Esophagus squamous epithelium (tissue), 5 donors: ENCODE results near the gene PVALEF. TPM values are rescaled to one million over a fixed set of nuclear protein-coding genes. Genes with fewer than 3 reads are reported as not detected.

Experiments
- DNase-seq: peaks from one replicate; lab custom pipeline; 2025; lab: John Stamatoyannopoulos, UW
- H3K27ac ChIP-seq, 4 donors: fragments of 200-600 bp; sonication (generic); one replicate each; pipeline ENCODE4 v1.5.1; 2016 to 2019; ENCODE audit warnings: mild to moderate bottlenecking in 1 of 4
- H3K27me3 ChIP-seq, 4 donors: fragments of 200-600 bp; sonication (generic); 1 replicate in 3 of 4; 2 replicates in 1 of 4; pipeline versions ENCODE4 v1.5.1 to v1.6.0; 2017 to 2021; ENCODE audit warnings: antibody characterized with exemption in 1 of 4
- H3K36me3 ChIP-seq, 3 donors: fragments of 200-600 bp; sonication (generic); one replicate each; pipeline ENCODE4 v1.5.1; 2016 to 2019
- H3K4me1 ChIP-seq, 3 donors: fragments of 200-600 bp; sonication (generic); one replicate each; pipeline ENCODE4 v1.5.1; 2017 to 2019
- H3K4me3 ChIP-seq, 4 donors: fragments of 200-600 bp; sonication (generic); 1 replicate in 3 of 4; 2 replicates in 1 of 4; pipeline ENCODE4 v1.5.1; 2016 to 2019; ENCODE audit warnings: mild to moderate bottlenecking in 2 of 4, moderate library complexity in 1 of 4
- H3K9me3 ChIP-seq, 3 donors: fragments of 200-600 bp; sonication (generic); one replicate each; pipeline ENCODE4 v1.5.1; 2016 to 2019
- POLR2A ChIP-seq, 4 donors: fragments of 450-650 bp; IDR thresholded peaks; one replicate each; pipeline ENCODE4 v1.6.1; 2017; ENCODE audit warnings: antibody characterized with exemption in 4 of 4, mild to moderate bottlenecking in 4 of 4, moderate library complexity in 3 of 4
- WGBS, 2 donors: methylation state at CpG; one replicate each; pipeline ENCODE4 v1.1.5; 2018; 5-methylcytosine and 5-hydroxymethylcytosine counted together
- intact Hi-C: fragments of 100-400 bp; cut with DNase I; formaldehyde crosslinking; loops from one replicate; pipeline ENCODE4 v1.15.0; 2022
- total RNA-seq, 4 donors: library from RNA; depleted of rRNA; stranded (reverse); fragments of >200 nt; gene quantifications; one replicate each; pipeline ENCODE4 v1.1.0, GENCODE V29; 2016
- TF ChIP-seq, protein P1 (sequence below), 6 experiments: fragments of 450-650 bp in 4 of 6; fragments of 200-600 bp in 2 of 6; sonication (generic) in 2 of 6; IDR thresholded peaks; one replicate each; pipeline ENCODE4 v1.5.1; 2016 to 2019; ENCODE audit warnings: antibody characterized with exemption in 6 of 6, mild to moderate bottlenecking in 4 of 6, moderate library complexity in 4 of 6
- donor health status: DM: yes; HTN: yes; CAD: no.

Gene PVALEF
- total RNA-seq, 4 donors from 2014 or later = not detected

DNA sequence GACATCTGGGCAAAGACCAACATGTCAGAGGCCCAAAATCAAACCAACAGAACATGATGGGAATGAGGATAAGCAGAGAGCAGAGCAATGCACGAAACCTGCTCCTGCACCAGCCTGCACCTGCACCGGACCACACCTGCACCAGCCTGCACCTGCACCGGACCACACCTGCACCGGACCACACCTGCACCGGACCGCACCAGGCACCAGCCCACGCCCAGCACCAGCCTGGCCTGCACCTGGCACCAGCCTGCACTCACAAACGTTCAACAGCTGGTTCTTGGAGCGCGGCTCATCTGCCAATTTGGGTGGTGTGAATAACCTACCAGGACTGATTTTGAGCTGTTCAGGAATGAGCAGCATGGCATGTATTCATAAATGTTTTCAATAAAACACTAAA, 39.3 kb downstream of the PVALEF start:
- WGBS, 2 donors = 41 to 100% methylated on average over 2 of the region's 10 CpGs
- Histone ChIP-seq H3K9me3 (no peaks in the 10 kb centered on the region), H3K27me3 (no peaks in the 10 kb centered on the region), H3K4me3 (no peak overlapping the region), H3K27ac (no peak overlapping the region), H3K4me1 (peaks cover 0 to 8% (median 0%) of the 10 kb centered on the region in 3 donors), H3K36me3 (peaks cover 0 to 37% (median 0%) of the 10 kb centered on the region in 3 donors)
- DNase-seq = no peak
- intact Hi-C loops = no loop called here
- TF ChIP-seq, protein P1, sequence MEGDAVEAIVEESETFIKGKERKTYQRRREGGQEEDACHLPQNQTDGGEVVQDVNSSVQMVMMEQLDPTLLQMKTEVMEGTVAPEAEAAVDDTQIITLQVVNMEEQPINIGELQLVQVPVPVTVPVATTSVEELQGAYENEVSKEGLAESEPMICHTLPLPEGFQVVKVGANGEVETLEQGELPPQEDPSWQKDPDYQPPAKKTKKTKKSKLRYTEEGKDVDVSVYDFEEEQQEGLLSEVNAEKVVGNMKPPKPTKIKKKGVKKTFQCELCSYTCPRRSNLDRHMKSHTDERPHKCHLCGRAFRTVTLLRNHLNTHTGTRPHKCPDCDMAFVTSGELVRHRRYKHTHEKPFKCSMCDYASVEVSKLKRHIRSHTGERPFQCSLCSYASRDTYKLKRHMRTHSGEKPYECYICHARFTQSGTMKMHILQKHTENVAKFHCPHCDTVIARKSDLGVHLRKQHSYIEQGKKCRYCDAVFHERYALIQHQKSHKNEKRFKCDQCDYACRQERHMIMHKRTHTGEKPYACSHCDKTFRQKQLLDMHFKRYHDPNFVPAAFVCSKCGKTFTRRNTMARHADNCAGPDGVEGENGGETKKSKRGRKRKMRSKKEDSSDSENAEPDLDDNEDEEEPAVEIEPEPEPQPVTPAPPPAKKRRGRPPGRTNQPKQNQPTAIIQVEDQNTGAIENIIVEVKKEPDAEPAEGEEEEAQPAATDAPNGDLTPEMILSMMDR (IDR thresholded peaks at IDR 0.05) = no peak
- TF ChIP-seq POLR2A (IDR thresholded peaks at IDR 0.05) = no peak

DNA sequence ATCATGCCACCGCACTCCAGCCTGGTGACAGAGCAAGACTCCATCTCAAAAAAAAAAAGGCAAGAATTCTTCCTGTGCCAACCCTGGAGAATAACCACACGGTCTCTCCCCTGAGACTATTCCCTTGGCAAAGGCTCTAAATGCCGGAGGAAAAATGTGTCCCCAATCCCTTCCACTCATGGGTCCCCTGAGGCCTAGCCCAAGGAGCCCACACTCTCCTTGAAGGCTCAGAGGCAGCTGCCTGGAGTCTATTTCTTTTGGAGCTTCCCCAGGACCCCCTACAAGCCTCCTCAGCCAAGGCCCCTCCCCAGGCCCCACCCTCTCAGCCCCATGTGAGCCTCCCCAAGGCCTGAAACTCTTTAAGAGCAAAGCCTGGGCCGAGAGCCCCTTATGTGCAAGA, 40.9 kb downstream of the PVALEF start:
- 68 to 79% methylated on average over 3 to 4 of the region's 4 CpGs for WGBS, 2 donors
- peaks cover 0 to 35% (median 0%) of the 10 kb centered on the region in 3 donors for H3K36me3 ChIP-seq
- DNase-seq = no peak
- no peak for TF ChIP-seq POLR2A (IDR thresholded peaks at IDR 0.05)
- TF ChIP-seq, protein P1 (IDR thresholded peaks at IDR 0.05) = no peak
- H3K4me1 ChIP-seq = peaks cover 0 to 2% (median 0%) of the 10 kb centered on the region in 3 donors
- no peaks in the 10 kb centered on the region for H3K9me3 ChIP-seq
- intact Hi-C loops = no loop called here
- H3K27me3 ChIP-seq = no peaks in the 10 kb centered on the region
- no peak overlapping the region for H3K27ac ChIP-seq
- no peak overlapping the region for H3K4me3 ChIP-seq

DNA sequence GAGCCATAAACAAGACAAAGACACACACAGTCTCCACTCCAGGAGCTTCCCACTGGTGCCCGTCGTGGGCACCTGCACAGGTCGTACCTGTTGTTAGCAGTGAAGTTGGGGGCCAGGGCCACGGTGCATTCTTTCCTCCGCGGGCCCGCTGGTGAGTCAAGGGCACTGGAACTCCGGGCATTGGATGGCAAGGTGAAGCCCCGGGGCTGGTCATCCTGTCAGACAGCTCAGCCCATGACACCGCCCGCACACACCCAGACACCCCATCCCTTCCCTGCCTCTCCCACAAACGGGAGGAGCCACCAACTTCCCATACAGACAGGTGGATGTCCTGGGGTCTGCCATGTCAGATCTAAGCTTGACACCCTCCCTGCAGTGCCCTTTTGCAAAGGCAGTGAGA, 41.4 kb downstream of the PVALEF start:
- no peaks in the 10 kb centered on the region for H3K4me1 ChIP-seq
- H3K36me3 ChIP-seq = peaks cover 0 to 35% (median 0%) of the 10 kb centered on the region in 3 donors
- no peaks in the 10 kb centered on the region for H3K27me3 ChIP-seq
- no peak overlapping the region for H3K27ac ChIP-seq
- TF ChIP-seq, protein P1 (IDR thresholded peaks at IDR 0.05) = no peak
- TF ChIP-seq POLR2A (IDR thresholded peaks at IDR 0.05) = no peak
- H3K9me3 ChIP-seq = no peaks in the 10 kb centered on the region
- intact Hi-C loops = no loop called here
- 89 to 94% methylated on average over 3 of the region's 12 CpGs for WGBS, 2 donors
- no peak for DNase-seq
- no peak overlapping the region for H3K4me3 ChIP-seq

DNA sequence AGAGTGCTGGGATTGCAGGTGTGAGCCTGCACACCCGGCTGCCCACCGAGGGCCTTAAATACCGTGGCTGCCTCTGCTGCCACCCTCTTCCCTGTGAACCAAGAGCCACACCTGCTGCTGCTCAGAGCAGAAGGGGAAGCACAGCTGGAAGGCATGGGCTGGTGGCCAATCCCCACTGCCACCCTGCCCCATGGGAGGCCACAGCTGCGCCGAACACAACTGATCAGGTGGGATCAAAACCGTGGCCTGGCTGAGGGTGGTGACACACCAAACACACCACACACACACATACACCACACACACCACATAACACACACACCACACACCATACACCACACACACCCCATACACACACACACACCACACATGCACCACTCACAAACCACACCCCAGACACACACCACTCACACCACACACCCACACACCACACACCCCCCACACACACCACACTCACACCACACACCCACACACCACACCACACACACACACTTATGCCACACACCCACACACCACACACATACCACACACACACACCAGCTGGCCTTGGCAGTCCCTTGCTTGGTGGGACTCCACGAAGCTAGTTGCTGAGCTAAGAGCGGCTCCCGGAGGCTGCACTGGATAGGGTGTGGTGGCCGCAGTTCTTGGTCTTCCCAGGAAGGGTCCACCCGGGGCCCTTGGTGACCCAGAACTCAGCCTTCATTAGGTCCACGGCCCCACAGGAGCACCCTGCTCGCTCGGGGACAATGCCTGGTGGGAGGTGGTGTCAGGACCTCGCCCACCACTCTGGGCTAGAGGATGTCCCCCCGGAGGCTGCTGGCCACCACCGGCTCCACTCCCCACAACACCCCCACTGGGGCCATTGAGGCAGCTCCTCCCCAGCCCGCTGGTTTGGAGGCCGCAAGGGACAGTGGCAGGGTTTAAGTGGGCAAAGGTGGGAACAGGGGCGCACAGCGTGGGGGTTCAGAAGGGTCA, 42.6 kb downstream of the PVALEF start:
- DNase-seq = no peak
- WGBS, 2 donors = 58 to 93% methylated on average over 3 to 7 of the region's 21 CpGs
- TF ChIP-seq, protein P1 (IDR thresholded peaks at IDR 0.05) = no peak
- TF ChIP-seq POLR2A (IDR thresholded peaks at IDR 0.05) = no peak
- Histone ChIP-seq H3K36me3 (peaks cover 0 to 34% (median 0%) of the 10 kb centered on the region in 3 donors), H3K9me3 (no peaks in the 10 kb centered on the region), H3K27ac (no peak overlapping the region), H3K27me3 (no peaks in the 10 kb centered on the region), H3K4me3 (no peak overlapping the region), H3K4me1 (no peaks in the 10 kb centered on the region)
- intact Hi-C loops = no loop called here

DNA sequence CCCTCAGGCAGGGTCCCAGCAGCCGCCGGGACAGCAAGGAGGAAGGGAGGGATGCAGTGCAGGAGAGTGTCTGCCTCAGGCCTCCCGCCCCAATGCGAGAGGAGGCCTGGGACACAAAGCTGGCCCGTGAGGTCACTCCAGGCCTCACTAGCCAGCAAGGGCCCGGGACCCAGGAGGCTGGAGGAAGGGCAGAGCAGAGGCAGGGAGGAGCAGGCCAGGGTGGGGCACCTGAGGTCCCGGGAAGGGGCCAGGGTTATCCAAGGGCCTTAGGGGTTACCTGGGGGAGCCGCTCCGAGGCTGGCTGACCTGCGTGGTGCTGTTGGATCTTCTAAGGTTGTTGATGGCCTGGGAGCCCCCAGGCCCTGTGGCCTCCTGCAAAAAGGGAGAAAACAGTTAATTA, 43.3 kb downstream of the PVALEF start:
- Histone ChIP-seq H3K4me3 (no peak overlapping the region), H3K4me1 (no peaks in the 10 kb centered on the region), H3K27me3 (no peaks in the 10 kb centered on the region), H3K27ac (no peak overlapping the region), H3K36me3 (peaks cover 0 to 27% (median 0%) of the 10 kb centered on the region in 3 donors), H3K9me3 (no peaks in the 10 kb centered on the region)
- WGBS, 2 donors = 98 to 100% methylated on average over 5 to 9 of the region's 10 CpGs
- intact Hi-C loops = no loop called here
- no peak for DNase-seq
- TF ChIP-seq POLR2A (IDR thresholded peaks at IDR 0.05) = no peak
